CD8-positive, alpha-beta memory T cell (primary cell): ENCODE measurements around the gene PATZ1. TPM values are rescaled to one million over a fixed set of nuclear protein-coding genes. Genes with fewer than 3 reads are reported as not detected.

Experiments
- CTCF ChIA-PET: fragments of 350-600 bp; sonication (Branson Sonifier 250); formaldehyde crosslinking; loops from one replicate; lab custom pipeline; 2021; ENCODE audit warnings: antibody characterized with exemption; lab: Charles Lee
- POLR2A ChIA-PET: fragments of 350-600 bp; sonication (Branson Sonifier 250); formaldehyde crosslinking; loops from one replicate; lab custom pipeline; 2021; ENCODE audit warnings: antibody characterized with exemption; lab: Charles Lee
- DNase-seq, 5 donors: peaks; one replicate each; pipeline versions ENCODE4 v3.0.0 to v3.0.0-alpha.2; 2020 to 2022; ENCODE audit warnings: mixed read lengths in 1 of 5
- H3K27ac ChIP-seq: one replicate; pipeline ENCODE4 v1.7.0; 2013; ENCODE audit warnings: low read depth, mild to moderate bottlenecking, low read length, moderate library complexity
- H3K27me3 ChIP-seq: 2 replicates; pipeline ENCODE4 v1.7.0; 2013; ENCODE audit warnings: low read length, mild to moderate bottlenecking; ENCODE audit not compliant: insufficient read depth, poor library complexity, severe bottlenecking
- H3K36me3 ChIP-seq: 2 replicates; pipeline ENCODE4 v1.7.0; 2013; ENCODE audit warnings: mild to moderate bottlenecking, low read length, moderate library complexity; ENCODE audit not compliant: insufficient read depth
- H3K4me1 ChIP-seq: 2 replicates; pipeline ENCODE4 v1.7.0; 2013; ENCODE audit warnings: mild to moderate bottlenecking, low read length, moderate library complexity; ENCODE audit not compliant: insufficient read depth
- H3K4me3 ChIP-seq: 2 replicates; pipeline ENCODE4 v1.7.0; 2013; ENCODE audit warnings: mild to moderate bottlenecking, low read length
- H3K9me3 ChIP-seq: 2 replicates; pipeline ENCODE4 v1.7.0; 2013; ENCODE audit warnings: mild to moderate bottlenecking, low read length
- H3K27ac Mint-ChIP-seq, 8 donors: one replicate each; pipeline ENCODE4 v1.8.0; 2020 to 2021; ENCODE audit warnings: mixed read lengths in 8 of 8, mild to moderate bottlenecking in 6 of 8, inconsistent platforms in 3 of 8, moderate library complexity in 3 of 8
- H3K27me3 Mint-ChIP-seq, 2 donors: one replicate each; pipeline ENCODE4 v1.8.0; 2020 to 2021; ENCODE audit warnings: mixed read lengths in 2 of 2, mild to moderate bottlenecking in 1 of 2, moderate library complexity in 1 of 2
- H3K36me3 Mint-ChIP-seq, 3 donors: one replicate each; pipeline ENCODE4 v1.8.0; 2020 to 2021; ENCODE audit warnings: mixed read lengths in 3 of 3, inconsistent platforms in 1 of 3, mild to moderate bottlenecking in 1 of 3
- H3K4me1 Mint-ChIP-seq, 3 donors: one replicate each; pipeline ENCODE4 v1.8.0; 2020 to 2021; ENCODE audit warnings: mixed read lengths in 3 of 3, inconsistent platforms in 1 of 3, mild to moderate bottlenecking in 1 of 3
- H3K4me3 Mint-ChIP-seq, 7 donors: one replicate each; pipeline ENCODE4 v1.8.0; 2020 to 2021; ENCODE audit warnings: mixed read lengths in 7 of 7, mild to moderate bottlenecking in 6 of 7, moderate library complexity in 4 of 7, inconsistent platforms in 2 of 7
- H3K9me3 Mint-ChIP-seq, 5 donors: one replicate each; pipeline ENCODE4 v1.8.0; 2020 to 2022; ENCODE audit warnings: mixed read lengths in 5 of 5, mild to moderate bottlenecking in 3 of 5, moderate library complexity in 2 of 5, inconsistent platforms in 1 of 5
- polyA plus RNA-seq: library from polyadenylated mRNA; unstranded; fragments of 300-500 nt; fragmentation: Illumina TruSeq; gene quantifications from one replicate; pipeline ENCODE4 v1.2.3, GENCODE V29; 2021
- total RNA-seq, 2 experiments: library from RNA; stranded (reverse); gene quantifications; one replicate each; pipeline ENCODE4 v1.2.3, GENCODE V29; 2021

Gene PATZ1
- total and polyA plus RNA-seq, 3 experiments from 2014 or later = 18.1 to 35.6 (median 32.4) TPM

DNA sequence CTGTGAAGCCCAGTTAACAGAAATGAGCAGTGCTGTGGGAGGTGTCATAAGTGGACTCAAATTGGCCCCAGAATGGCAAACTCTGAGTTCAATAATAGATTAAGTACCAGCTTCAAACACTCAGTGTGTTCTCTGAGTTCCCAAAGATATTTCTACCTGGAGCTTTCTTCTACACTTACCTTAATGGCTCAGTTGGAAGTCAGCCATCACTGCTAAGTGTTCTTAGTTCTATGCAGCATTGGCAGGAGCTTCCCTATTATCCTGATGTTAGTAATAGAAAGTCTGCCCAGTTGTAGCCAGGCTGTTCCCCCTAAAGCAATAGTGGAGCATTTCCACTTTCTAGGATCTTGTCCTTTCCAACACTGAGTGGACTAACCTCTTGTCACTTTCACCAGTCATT, 44.1 kb downstream of the PATZ1 start:
- CTCF ChIA-PET = interaction anchor here (2.1 kb wide), 2 partner anchors 10 to 11 kb away, joined by 7 to 11 read pairs; partner anchors contain the start of gene PIK3IP1
- H3K4me3 ChIP-seq = no peak overlapping the region
- Mint-ChIP-seq H3K36me3 (peaks cover 0 to 10% (median 10%) of the 10 kb centered on the region in 3 donors), H3K9me3 (no peaks in the 10 kb centered on the region), H3K4me1 (peaks cover 15 to 55% (median 42%) of the 10 kb centered on the region in 3 donors), H3K27ac (peak overlapping the region in 1 of 8 donors; percentile 27), H3K4me3 (no peak overlapping the region), H3K27me3 (no peaks in the 10 kb centered on the region)
- H3K27ac ChIP-seq = no peak overlapping the region
- no peaks in the 10 kb centered on the region for H3K27me3 ChIP-seq
- no peaks in the 10 kb centered on the region for H3K9me3 ChIP-seq
- H3K36me3 ChIP-seq = no peaks in the 10 kb centered on the region
- POLR2A ChIA-PET = interaction anchor here (0.8 to 2.0 kb wide), 2 partner anchors 10 to 12 kb away, joined by 3 to 8 read pairs; partner anchors contain the start of gene PIK3IP1
- no peak for DNase-seq
- H3K4me1 ChIP-seq = peaks cover 14% of the 10 kb centered on the region

DNA sequence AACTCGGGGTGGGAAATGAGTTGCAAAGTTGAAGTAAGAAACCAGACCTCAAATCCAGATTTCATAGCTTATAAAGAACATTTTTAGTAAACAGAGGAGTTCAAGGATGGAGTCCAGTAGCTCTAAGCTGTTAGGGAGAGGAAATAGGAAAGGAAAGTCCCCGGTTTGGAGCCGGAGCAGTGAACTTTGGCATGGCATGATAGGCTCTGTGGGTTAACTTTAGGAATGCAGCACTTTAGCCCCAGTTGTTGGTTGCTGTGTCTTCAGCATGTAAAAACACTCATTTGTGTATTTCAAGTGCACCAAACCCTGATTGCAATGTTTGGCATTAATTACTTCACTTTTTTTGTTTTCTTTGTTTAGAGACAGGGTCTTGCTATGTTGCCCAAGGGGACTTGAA, 45.2 kb downstream of the PATZ1 start:
- Mint-ChIP-seq H3K4me3 (no peak overlapping the region), H3K36me3 (peaks cover 0 to 10% (median 9%) of the 10 kb centered on the region in 3 donors), H3K27me3 (no peaks in the 10 kb centered on the region), H3K9me3 (no peaks in the 10 kb centered on the region), H3K4me1 (peaks cover 20 to 57% (median 45%) of the 10 kb centered on the region in 3 donors), H3K27ac (no peak overlapping the region)
- ChIA-PET POLR2A (interaction anchor here (1.6 kb wide), 1 partner anchor 10 kb away, joined by 8 read pairs; no protein-coding TSS in a partner anchor), CTCF (interaction anchor here (0.8 to 1.8 kb wide), 5 partner anchors 8 to 88 kb away, joined by 3 to 7 read pairs (median 3); partner anchors contain the start of genes LIMK2 and PIK3IP1)
- Histone ChIP-seq H3K9me3 (no peaks in the 10 kb centered on the region), H3K4me1 (peaks cover 22% of the 10 kb centered on the region), H3K27me3 (no peaks in the 10 kb centered on the region), H3K27ac (no peak overlapping the region), H3K4me3 (no peak overlapping the region), H3K36me3 (no peaks in the 10 kb centered on the region)
- no peak for DNase-seq

DNA sequence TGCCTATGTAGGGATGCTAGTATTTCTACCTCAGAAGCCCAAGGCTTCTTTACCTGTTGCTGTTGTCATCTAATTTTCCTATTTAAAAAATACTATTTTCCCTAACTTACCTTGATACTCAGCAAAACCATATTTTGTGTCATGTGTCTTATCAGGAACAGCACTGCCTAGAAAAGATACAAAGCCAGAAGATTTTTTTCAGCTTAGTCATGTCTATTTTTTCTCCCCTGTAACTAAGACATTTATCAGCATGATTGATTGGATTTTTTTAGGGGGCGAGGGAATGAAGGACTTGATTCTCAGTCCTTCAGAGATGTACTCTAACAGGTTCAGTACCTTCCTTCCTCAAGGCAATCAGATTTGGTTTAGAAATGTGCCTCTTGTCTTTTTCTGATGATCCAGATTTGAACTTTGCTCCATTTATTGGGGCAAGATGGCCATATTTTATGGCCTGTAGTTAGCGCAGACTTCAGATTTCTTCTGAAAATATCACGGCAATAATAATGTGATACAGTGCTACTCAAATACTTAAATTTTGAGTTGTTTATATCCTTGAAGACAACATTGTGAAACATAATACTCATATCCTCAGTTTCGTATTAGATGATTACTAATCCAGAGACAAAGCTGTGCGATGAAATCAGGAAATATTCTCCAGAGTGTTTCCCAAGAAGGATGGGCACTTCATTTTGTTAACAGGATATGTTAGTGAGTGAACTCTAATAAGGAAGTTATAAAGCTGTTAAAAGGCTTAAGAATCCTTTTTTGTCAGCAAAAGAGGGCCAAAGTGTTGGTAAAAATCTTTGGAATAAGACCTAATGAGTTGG, 50.1 kb downstream of the PATZ1 start:
- CTCF ChIA-PET = interaction anchor here (0.7 to 2.9 kb wide), 4 partner anchors 17 to 83 kb away, joined by 3 to 11 read pairs (median 7); partner anchors contain the start of gene LIMK2
- peak overlapping the region; percentile 23 for H3K4me3 ChIP-seq
- POLR2A ChIA-PET = interaction anchor here (0.8 to 2.5 kb wide), 6 partner anchors 8 to 83 kb away, joined by 3 to 6 read pairs (median 3); no protein-coding TSS in a partner anchor

DNA sequence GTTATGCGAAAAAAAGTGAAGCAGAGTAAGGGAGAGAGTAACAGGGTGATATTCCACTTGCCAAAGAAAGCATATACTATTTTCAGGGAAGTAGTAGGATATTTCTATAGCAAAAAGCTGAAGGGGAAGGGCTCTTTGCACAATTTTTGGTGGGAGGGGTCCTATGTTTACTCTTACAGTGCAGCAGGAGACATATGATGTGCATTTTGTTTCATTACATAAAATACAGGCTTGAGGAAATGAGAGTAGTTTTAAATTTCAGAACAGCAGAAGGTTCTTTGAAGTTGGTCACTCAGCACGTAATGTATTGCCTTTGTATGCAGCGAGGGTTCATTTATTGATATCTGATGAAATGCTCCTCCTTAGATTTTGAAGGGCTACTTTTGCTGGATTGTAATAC, 50.8 kb downstream of the PATZ1 start:
- Mint-ChIP-seq H3K36me3 (peaks cover 8 to 23% (median 13%) of the 10 kb centered on the region in 3 donors), H3K27ac (peak overlapping the region in 5 of 8 donors; percentile 28 to 81 (median 79)), H3K27me3 (peaks cover 0 to 7% of the 10 kb centered on the region in 2 donors), H3K9me3 (no peaks in the 10 kb centered on the region), H3K4me3 (peak overlapping the region; percentile 23 to 75 (median 54)), H3K4me1 (peaks cover 41 to 62% (median 59%) of the 10 kb centered on the region in 3 donors)
- Histone ChIP-seq H3K9me3 (no peaks in the 10 kb centered on the region), H3K27me3 (no peaks in the 10 kb centered on the region), H3K4me3 (peak overlapping the region; percentile 23), H3K36me3 (no peaks in the 10 kb centered on the region), H3K27ac (no peak overlapping the region), H3K4me1 (peaks cover 39% of the 10 kb centered on the region)
- DNase-seq = peak in 1 of 5 donors; percentile 23
- CTCF ChIA-PET = interaction anchor here (2.4 to 2.9 kb wide), 2 partner anchors 18 to 22 kb away, joined by 11 read pairs; no protein-coding TSS in a partner anchor
- POLR2A ChIA-PET = interaction anchor here (0.9 to 7.4 kb wide), 4 partner anchors 8 to 18 kb away, joined by 3 to 146 read pairs (median 5); no protein-coding TSS in a partner anchor

More for the DNA sequence above, 50.1 kb downstream of the PATZ1 start:
- no peak for DNase-seq
- H3K9me3 Mint-ChIP-seq = no peaks in the 10 kb centered on the region
- Histone ChIP-seq H3K36me3 (no peaks in the 10 kb centered on the region), H3K9me3 (no peaks in the 10 kb centered on the region), H3K27me3 (no peaks in the 10 kb centered on the region), H3K4me1 (peaks cover 39% of the 10 kb centered on the region), H3K27ac (no peak overlapping the region)
- peaks cover 6 to 17% (median 11%) of the 10 kb centered on the region in 3 donors for H3K36me3 Mint-ChIP-seq
- H3K27ac Mint-ChIP-seq = peak overlapping the region in 6 of 8 donors; percentile 23 to 88 (median 76)
- peak overlapping the region in 6 of 7 donors; percentile 6 to 64 (median 58) for H3K4me3 Mint-ChIP-seq
- peaks cover 0 to 7% of the 10 kb centered on the region in 2 donors for H3K27me3 Mint-ChIP-seq
- peaks cover 40 to 66% (median 62%) of the 10 kb centered on the region in 3 donors for H3K4me1 Mint-ChIP-seq

DNA sequence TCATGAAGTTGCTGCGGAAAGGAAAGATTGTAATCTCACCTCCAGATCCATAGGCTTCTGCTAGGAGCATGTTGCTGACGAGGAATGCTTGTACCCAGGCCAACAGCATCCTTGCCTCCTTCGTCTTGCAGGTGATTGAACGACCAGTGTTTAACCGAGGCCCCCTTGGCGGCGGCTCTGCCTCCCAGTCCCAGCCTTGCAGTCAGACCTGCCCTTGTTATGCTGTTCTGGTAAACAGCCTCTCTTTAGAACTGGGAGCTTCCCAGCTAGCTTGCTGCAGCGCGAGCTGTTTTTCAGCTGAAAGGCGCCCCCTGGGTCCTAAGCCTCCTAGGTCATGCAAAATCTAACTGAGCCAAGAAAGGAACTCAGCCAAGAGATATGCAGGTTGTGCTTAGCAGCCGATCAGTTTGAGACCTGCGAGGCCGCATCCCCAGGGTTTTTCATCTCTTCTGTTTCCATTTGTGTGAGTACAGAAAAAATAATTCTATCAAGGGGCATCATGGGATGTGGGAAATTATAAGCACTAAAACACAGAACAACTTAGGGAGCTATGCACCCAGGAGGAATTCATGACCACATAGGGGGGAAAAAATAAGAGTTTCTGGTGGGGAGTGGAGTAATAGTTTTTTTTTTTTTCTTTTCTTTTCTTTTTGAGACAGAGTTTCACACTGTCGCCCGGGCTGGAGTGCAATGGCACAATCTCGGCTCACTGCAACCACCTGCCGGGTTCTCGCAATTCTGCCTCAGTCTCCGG, 53.7 kb downstream of the PATZ1 start, which contains the start of gene PIK3IP1:
Gene PIK3IP1 (minus strand): TSS at position 253 of the 754 bp plus-strand sequence. CDS start 144 bp downstream, at position 109.
- H3K4me1 Mint-ChIP-seq = peaks cover 63 to 78% (median 71%) of the 10 kb centered on the region in 3 donors

DNA sequence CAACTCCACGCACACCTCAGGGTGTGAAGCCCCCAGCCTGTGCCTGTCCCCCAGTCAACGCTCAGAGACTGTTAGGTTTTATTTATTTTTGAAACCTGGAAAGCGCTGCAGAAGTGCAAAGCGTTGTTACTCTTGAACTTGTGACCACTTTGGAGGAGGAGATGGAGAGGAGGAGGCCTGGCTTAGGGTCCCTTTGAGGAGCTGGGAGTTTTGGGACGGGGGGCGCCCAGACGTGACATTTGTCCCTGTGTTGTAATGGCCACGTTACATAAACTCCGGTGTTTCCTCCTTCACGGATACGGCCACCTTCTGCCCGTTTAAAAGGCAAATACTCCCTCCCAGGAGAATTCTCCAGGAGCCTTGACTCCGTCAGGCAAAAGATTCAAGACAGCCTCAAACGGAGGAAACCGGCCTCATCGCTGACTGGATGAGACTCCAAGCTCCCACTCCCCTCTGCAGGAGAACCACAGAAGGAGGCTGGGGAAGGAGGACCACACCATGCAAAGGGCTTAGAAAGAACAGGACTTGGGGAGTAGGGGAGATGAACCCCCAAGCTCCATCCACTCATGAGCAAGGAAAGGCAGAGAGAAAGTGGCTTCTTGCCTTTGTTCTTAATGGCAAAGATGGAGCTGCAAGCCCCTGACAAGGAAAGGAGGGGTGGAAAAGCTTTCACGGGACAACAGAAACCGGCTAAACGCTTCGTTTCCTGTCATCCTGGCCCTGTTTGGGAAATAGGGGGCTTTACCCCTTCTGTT, 54.5 kb downstream of the PATZ1 start:
- Histone ChIP-seq H3K9me3 (no peaks in the 10 kb centered on the region), H3K4me3 (peak overlapping the region; percentile 93), H3K4me1 (peaks cover 59% of the 10 kb centered on the region), H3K27me3 (no peaks in the 10 kb centered on the region), H3K36me3 (peaks cover 26% of the 10 kb centered on the region), H3K27ac (peak overlapping the region; percentile 98)
- Mint-ChIP-seq H3K9me3 (no peaks in the 10 kb centered on the region), H3K4me3 (peak overlapping the region; percentile 98 to 100 (median 99)), H3K27ac (peak overlapping the region; percentile 98 to 100 (median 100)), H3K27me3 (peaks cover 0 to 15% of the 10 kb centered on the region in 2 donors), H3K36me3 (peaks cover 16 to 54% (median 17%) of the 10 kb centered on the region in 3 donors), H3K4me1 (peaks cover 62 to 78% (median 72%) of the 10 kb centered on the region in 3 donors)
- peak in 1 of 5 donors; percentile 48 for DNase-seq
- CTCF ChIA-PET = interaction anchor here (0.9 to 6.7 kb wide), 13 partner anchors 8 to 132 kb away, joined by 3 to 55 read pairs (median 5); partner anchors contain the start of genes PATZ1 and RNF185
- POLR2A ChIA-PET = interaction anchor here (0.5 to 7.4 kb wide), 22 partner anchors 9 to 965 kb away, joined by 3 to 146 read pairs (median 6); partner anchors contain the start of genes LIMK2, MORC2, PATZ1 and PISD

More for the DNA sequence above, 53.7 kb downstream of the PATZ1 start, which contains the start of gene PIK3IP1:
- peaks cover 16 to 49% (median 17%) of the 10 kb centered on the region in 3 donors for H3K36me3 Mint-ChIP-seq
- Histone ChIP-seq H3K27me3 (no peaks in the 10 kb centered on the region), H3K4me3 (peak within 1 kb of the TSS; percentile 93), H3K27ac (peak within 1 kb of the TSS; percentile 98), H3K4me1 (peaks cover 59% of the 10 kb centered on the region), H3K9me3 (no peaks in the 10 kb centered on the region), H3K36me3 (peaks cover 26% of the 10 kb centered on the region)
- ChIA-PET CTCF (interaction anchor here (0.9 to 6.7 kb wide), 15 partner anchors 8 to 133 kb away, joined by 3 to 55 read pairs (median 4); partner anchors contain the start of genes PATZ1 and RNF185), POLR2A (interaction anchor here (0.7 to 7.4 kb wide), 17 partner anchors 7 to 966 kb away, joined by 3 to 146 read pairs (median 6); partner anchors contain the start of genes LIMK2, MORC2, PATZ1 and PISD)
- H3K4me3 Mint-ChIP-seq = peak within 1 kb of the TSS; percentile 98 to 100 (median 99)
- H3K27ac Mint-ChIP-seq = peak within 1 kb of the TSS; percentile 98 to 100 (median 100)
- no peaks in the 10 kb centered on the region for H3K9me3 Mint-ChIP-seq
- DNase-seq = peak; percentile 69 to 90 (median 82)
- peaks cover 0 to 15% of the 10 kb centered on the region in 2 donors for H3K27me3 Mint-ChIP-seq
